K562 (cell line): ENCODE results near the gene SCRN2. TPM values are rescaled to one million over a fixed set of nuclear protein-coding genes. Genes with fewer than 3 reads are reported as not detected.

Source experiments
- ARID3A ChIP-seq: IDR thresholded peaks from 2 replicates; pipeline ENCODE4 v1.6.1; 2012; ENCODE audit warnings: low read depth, low read length, improper control_type of control experiment, borderline replicate concordance
- CHAMP1 ChIP-seq: fragments of 450-650 bp; IDR thresholded peaks from 2 replicates; pipeline ENCODE4 v1.6.1; 2016; ENCODE audit warnings: mild to moderate bottlenecking
- CHD2 ChIP-seq: IDR thresholded peaks from 2 replicates; pipeline ENCODE4 v1.6.1; 2011; ENCODE audit warnings: low read depth, low read length
- FOXK1 ChIP-seq: sonication (generic); formaldehyde crosslinking; IDR thresholded peaks from 2 replicates; pipeline ENCODE4 v1.8.0; 2022; ENCODE audit warnings: missing genetic modification reagents, mild to moderate bottlenecking, borderline replicate concordance
- KHSRP ChIP-seq: fragments of 450-650 bp; IDR thresholded peaks from 2 replicates; pipeline ENCODE4 v1.6.1; 2017
- NCOA2 ChIP-seq, 2 experiments: fragments of 450-650 bp; IDR thresholded peaks; 2 replicates each; pipeline ENCODE4 v1.6.1; 2018; ENCODE audit warnings: mild to moderate bottlenecking in 2 of 2, moderate library complexity in 1 of 2; ENCODE audit not compliant: partially characterized antibody in 2 of 2
- POLR2AphosphoS5 ChIP-seq: IDR thresholded peaks from 2 replicates; pipeline ENCODE4 v1.6.1; 2011; ENCODE audit warnings: mild to moderate bottlenecking, low read depth, low read length, moderate library complexity; ENCODE audit not compliant: control insufficient read depth, insufficient read depth
- PPARD ChIP-seq: fragments of 250-450 bp; sonication (Bioruptor Pico); IDR thresholded peaks from 2 replicates; pipeline ENCODE4 v1.8.0; 2022; ENCODE audit warnings: inconsistent platforms, mild to moderate bottlenecking, moderate library complexity
- RNF2 ChIP-seq: sonication (generic); IDR thresholded peaks from 2 replicates; pipeline ENCODE4 v1.6.1; 2016
- SMC3 ChIP-seq: conservative IDR thresholded peaks from 2 replicates; pipeline ENCODE4 v1.6.1; 2011; ENCODE audit warnings: low read depth, low read length, improper control_type of control experiment; ENCODE audit not compliant: insufficient read depth
- SRF ChIP-seq, 2 experiments: fragments of 250-450, 450-650 bp in 1 of 2; sonication (Bioruptor Pico) in 1 of 2; sonication (generic) in 1 of 2; formaldehyde crosslinking; IDR thresholded peaks; 2 replicates each; pipeline versions ENCODE4 v1.5.0 to v1.5.1; 2020 to 2022; ENCODE audit warnings: mild to moderate bottlenecking in 1 of 2, missing genetic modification reagents in 1 of 2
- SUPT5H ChIP-seq: fragments of 450-650 bp; IDR thresholded peaks from 2 replicates; pipeline ENCODE4 v1.6.1; 2016
- TAF1 ChIP-seq: IDR thresholded peaks from 2 replicates; pipeline ENCODE4 v1.6.1; 2011; ENCODE audit warnings: mild to moderate bottlenecking, low read length, moderate library complexity; ENCODE audit not compliant: insufficient read depth, control insufficient read depth, severe bottlenecking; ENCODE audit errors: extremely low read depth
- ZNF384 ChIP-seq: IDR thresholded peaks from 2 replicates; pipeline ENCODE4 v1.6.1; 2012; ENCODE audit warnings: low read depth, low read length, improper control_type of control experiment
- ZNF586 ChIP-seq: fragments of 450-650 bp; formaldehyde crosslinking; conservative IDR thresholded peaks from 2 replicates; pipeline ENCODE4 v1.4.0; 2020; ENCODE audit warnings: mild to moderate bottlenecking, moderate library complexity
- polyA plus RNA-seq, 8 experiments: library from polyadenylated mRNA; depleted of rRNA in 4 of 8; stranded (reverse) in 5 of 8; unstranded in 3 of 8; fragments of >200 nt; fragmentation: Nextera tagmentation in 2 of 8; fragmentation: Illumina TruSeq in 1 of 8; extraction: Ambion mirVana in 2 of 8; extraction: Trizol in 1 of 8; gene quantifications; 2 replicates each; pipeline versions ENCODE4 v1.2.1 to v1.2.3, GENCODE V29; 2011 to 2014; ENCODE audit warnings: inconsistent platforms in 1 of 8, missing spikeins in 1 of 8
- total RNA-seq, 7 experiments: library from RNA; depleted of rRNA in 6 of 7; stranded (reverse); fragments of >200 nt in 6 of 7; fragmentation: Illumina TruSeq in 2 of 7; extraction: Trizol in 2 of 7; gene quantifications; 2 replicates each; pipeline versions ENCODE4 v1.2.1 to v1.2.3, GENCODE V29; 2011 to 2021; ENCODE audit warnings: low replicate concordance in 1 of 7
- TF ChIP-seq, protein P1 (sequence below): fragments of 250-450 bp; sonication (Bioruptor Pico); IDR thresholded peaks from 2 replicates; pipeline ENCODE4 v1.8.0; 2021; ENCODE audit warnings: moderate library complexity, mild to moderate bottlenecking, inconsistent platforms
- TF ChIP-seq, protein P2 (sequence below): sonication (generic); formaldehyde crosslinking; IDR thresholded peaks from 2 replicates; pipeline ENCODE4 v1.8.1; 2023; ENCODE audit warnings: mild to moderate bottlenecking, missing genetic modification reagents
- TF ChIP-seq, protein P3 (sequence below): fragments of 250-450 bp; sonication (Bioruptor Pico); IDR thresholded peaks from 2 replicates; pipeline ENCODE4 v1.5.1; 2021; ENCODE audit warnings: mild to moderate bottlenecking

Gene SCRN2
- total and polyA plus RNA-seq, 9 of the 15 experiments (the other 6 are each of a cell fraction or from before 2014, with no cell fraction given): 0.25 to 32.9 (median 13.6) TPM

- no peak for TF ChIP-seq ARID3A
- TF ChIP-seq, protein P1, sequence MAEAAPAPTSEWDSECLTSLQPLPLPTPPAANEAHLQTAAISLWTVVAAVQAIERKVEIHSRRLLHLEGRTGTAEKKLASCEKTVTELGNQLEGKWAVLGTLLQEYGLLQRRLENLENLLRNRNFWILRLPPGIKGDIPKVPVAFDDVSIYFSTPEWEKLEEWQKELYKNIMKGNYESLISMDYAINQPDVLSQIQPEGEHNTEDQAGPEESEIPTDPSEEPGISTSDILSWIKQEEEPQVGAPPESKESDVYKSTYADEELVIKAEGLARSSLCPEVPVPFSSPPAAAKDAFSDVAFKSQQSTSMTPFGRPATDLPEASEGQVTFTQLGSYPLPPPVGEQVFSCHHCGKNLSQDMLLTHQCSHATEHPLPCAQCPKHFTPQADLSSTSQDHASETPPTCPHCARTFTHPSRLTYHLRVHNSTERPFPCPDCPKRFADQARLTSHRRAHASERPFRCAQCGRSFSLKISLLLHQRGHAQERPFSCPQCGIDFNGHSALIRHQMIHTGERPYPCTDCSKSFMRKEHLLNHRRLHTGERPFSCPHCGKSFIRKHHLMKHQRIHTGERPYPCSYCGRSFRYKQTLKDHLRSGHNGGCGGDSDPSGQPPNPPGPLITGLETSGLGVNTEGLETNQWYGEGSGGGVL (CRISPR knock-in tag): no peak
- no peak for TF ChIP-seq NCOA2 (IDR thresholded peaks at IDR 0.05; ENCODE audit: partially characterized antibody in 2 of 2)
- TF ChIP-seq SUPT5H: peak; percentile 74
- TF ChIP-seq, protein P2, sequence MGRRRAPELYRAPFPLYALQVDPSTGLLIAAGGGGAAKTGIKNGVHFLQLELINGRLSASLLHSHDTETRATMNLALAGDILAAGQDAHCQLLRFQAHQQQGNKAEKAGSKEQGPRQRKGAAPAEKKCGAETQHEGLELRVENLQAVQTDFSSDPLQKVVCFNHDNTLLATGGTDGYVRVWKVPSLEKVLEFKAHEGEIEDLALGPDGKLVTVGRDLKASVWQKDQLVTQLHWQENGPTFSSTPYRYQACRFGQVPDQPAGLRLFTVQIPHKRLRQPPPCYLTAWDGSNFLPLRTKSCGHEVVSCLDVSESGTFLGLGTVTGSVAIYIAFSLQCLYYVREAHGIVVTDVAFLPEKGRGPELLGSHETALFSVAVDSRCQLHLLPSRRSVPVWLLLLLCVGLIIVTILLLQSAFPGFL (CRISPR knock-in tag): no peak
- TF ChIP-seq PPARD (CRISPR knock-in tag): no peak
- TF ChIP-seq SMC3: no peak
- no peak for TF ChIP-seq ZNF586 (CRISPR knock-in tag)
- peak; percentile 76 for TF ChIP-seq POLR2AphosphoS5
- no peak for TF ChIP-seq CHD2
- 0 out of 2 replicates have a peak, but pooled peaks have one; percentile 12 for TF ChIP-seq ZNF384
- TF ChIP-seq SRF (CRISPR knock-in tag; IDR thresholded peaks at IDR 0.05): peak in 1 of 2 experiments; percentile 64; a peak in 1 of 4 replicates
- TF ChIP-seq, protein P3, sequence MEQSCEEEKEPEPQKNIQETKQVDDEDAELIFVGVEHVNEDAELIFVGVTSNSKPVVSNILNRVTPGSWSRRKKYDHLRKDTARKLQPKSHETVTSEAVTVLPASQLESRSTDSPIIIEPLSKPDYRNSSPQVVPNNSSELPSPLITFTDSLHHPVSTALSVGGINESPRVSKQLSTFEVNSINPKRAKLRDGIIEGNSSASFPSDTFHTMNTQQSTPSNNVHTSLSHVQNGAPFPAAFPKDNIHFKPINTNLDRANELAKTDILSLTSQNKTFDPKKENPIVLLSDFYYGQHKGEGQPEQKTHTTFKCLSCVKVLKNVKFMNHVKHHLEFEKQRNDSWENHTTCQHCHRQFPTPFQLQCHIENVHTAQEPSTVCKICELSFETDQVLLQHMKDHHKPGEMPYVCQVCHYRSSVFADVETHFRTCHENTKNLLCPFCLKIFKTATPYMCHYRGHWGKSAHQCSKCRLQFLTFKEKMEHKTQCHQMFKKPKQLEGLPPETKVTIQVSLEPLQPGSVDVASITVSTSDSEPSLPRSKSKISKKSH: no peak
- peak; percentile 82 for TF ChIP-seq TAF1
- TF ChIP-seq CHAMP1: no peak
- TF ChIP-seq FOXK1 (CRISPR knock-in tag): no peak
- TF ChIP-seq RNF2: no peak
- no peak for TF ChIP-seq KHSRP
Measured at GRCh38 chr17:47821424-47822391, 19.4 kb downstream of the SCRN2 start, which contains the start of gene OSBPL7 (continued).
